Measurements from ENCODE around the gene TAB2.

TAB2 gene

GRCh38 chr6:149453597-149454345 lies 136.3 kb downstream of the TAB2 start:
- no peak for TF ChIP-seq CTCF (conservative IDR thresholded peaks at IDR 0.05; ENCODE audit: low read length)
- no peak for DNase-seq (ENCODE audit: low read depth)

DNA sequence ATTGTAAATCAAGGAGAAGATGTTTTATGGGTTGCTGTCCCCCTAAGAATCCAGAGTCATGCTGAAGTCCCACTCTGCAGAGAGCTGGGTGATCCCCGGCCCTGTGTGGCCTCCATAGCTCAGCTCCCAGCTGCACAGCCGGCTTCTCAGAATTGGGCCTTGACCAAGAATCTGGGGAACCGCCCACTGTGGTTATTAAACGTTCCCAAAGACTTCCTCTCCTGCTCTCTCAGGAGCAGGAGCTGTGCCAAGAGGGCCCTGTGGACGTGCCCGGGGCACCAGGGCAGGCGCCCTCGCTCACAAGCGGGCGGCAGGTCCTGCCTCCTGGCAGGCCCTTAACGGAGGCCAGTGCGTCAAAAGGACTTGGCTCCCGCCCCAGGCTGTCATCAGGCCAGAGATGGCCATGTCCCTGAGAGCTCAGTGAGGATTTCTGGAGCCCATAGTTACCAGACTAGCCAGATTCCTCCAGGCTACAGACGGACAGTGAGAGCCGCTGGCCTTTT lies 136.9 kb downstream of the TAB2 start:
- H3K4me3 ChIP-seq (ENCODE audit: low read length) = no peak overlapping the region
- no peak for TF ChIP-seq CTCF (conservative IDR thresholded peaks at IDR 0.05; ENCODE audit: low read length)
- DNase-seq (ENCODE audit: low read depth) = peak; percentile 95

More at GRCh38 chr6:149453597-149454345, 136.3 kb downstream of the TAB2 start:
- no peak overlapping the region for H3K4me3 ChIP-seq (ENCODE audit: low read length)

DNA sequence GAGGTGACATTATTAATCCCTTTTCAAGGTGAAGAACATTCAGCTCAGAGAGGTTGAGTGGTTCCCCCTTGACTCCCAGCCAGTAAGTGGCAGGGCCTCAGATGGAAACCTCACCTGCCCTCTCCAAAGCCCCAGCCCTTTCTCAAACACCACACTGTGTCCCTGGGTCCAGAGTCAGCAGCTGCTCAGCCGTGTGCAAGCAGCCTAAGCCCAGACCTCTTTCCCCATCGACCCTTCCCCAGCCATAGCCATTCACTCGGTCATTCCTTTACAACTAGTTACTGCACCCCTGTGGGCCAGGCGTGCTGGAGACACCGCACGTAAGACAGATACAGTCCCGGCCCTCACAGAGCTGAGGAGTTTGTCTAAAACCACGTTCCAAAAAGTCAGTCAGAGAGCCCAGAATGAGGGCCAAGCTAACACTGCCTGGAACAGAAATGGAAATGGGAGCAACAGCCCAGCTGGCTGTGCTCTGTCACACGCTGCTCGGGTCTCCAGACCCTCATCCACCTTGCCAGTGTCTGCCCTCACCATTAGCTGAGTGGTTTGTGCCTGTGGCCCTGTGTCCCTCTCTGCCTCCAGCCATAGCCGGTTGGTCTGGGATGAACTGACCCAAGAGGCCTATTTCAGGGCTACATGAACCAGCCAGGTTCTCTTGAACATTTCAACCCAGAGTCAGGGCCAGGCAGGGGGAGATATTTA lies 137.7 kb downstream of the TAB2 start:
- H3K4me3 ChIP-seq (ENCODE audit: low read length) = no peak overlapping the region
- TF ChIP-seq CTCF (conservative IDR thresholded peaks at IDR 0.05; ENCODE audit: low read length) = no peak
- no peak for DNase-seq (ENCODE audit: low read depth)

DNA sequence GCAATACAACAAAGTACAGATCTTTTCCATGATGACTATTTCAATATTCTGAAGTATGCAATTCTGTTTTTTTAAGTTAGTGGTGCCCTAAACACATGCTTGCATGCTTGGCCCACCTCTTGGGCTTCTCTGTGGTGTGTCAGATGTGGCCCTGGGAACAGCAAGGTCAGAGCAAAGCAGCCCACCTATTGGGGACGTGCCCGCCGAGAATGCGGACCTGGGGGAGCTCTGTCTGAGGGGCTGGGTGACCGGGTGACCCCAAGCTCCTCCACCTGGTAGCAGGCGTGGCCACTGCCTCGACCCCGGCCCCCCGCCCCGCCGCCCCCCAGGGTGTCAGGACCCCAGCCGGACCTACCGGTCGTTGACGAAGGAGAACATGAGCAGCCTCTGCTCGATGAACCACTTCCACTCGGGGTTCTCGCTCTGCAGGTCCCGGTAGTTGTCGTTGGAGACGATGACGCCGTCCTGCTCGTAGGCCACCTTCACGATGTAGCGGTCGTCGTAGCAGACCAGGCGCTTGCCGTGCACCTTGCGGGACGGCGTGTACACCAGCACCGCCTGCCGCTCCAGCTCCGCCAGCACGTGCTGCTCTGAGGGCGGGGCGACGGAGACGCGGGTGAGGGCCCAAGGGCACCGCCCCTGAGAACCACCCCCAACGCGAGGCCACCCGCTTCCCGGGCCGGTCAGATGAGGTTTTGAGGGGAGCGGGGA lies 139.0 kb downstream of the TAB2 start:
- DNase-seq (ENCODE audit: low read depth) = no peak
- no peak for TF ChIP-seq CTCF (conservative IDR thresholded peaks at IDR 0.05; ENCODE audit: low read length)
- no peak overlapping the region for H3K4me3 ChIP-seq (ENCODE audit: low read length)

- DNase-seq (ENCODE audit: low read depth) = no peak
- no peak for TF ChIP-seq CTCF (conservative IDR thresholded peaks at IDR 0.05; ENCODE audit: low read length)
- H3K4me3 ChIP-seq (ENCODE audit: low read length) = no peak overlapping the region
These were observed 139.9 kb downstream of the TAB2 start for GRCh38 chr6:149457316-149457884.

DNA sequence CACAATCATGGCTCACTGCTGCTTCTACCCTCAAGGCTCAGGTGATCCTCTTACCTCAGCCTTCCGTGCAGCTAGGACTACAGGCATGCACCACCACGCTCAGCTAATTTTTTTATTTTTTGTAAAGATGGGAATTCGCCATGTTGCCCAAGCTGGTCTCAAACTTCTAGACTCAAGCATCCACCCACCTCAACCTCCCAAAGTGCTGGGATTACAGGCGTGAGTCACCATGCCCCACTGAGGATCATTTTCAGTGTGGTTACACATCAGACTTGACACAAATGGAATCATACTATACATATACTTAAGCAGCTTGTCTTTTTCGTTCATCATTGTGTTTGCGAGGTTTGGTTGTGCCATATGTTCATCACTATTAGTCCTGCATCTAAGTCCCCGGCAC lies 140.7 kb downstream of the TAB2 start:
- DNase-seq (ENCODE audit: low read depth) = no peak
- no peak overlapping the region for H3K4me3 ChIP-seq (ENCODE audit: low read length)
- no peak for TF ChIP-seq CTCF (conservative IDR thresholded peaks at IDR 0.05; ENCODE audit: low read length)

All from AG10803 (cell line).